Skeletal muscle cell (primary cell): ENCODE data around the gene CDKN1C.
A peak's percentile ranks its signal among the peaks of the same experiment; 100 is the strongest.

Experiments used
- DNase-seq: peaks from one replicate; pipeline ENCODE4 v3.0.0-alpha.2; 2010; ENCODE audit warnings: low read depth
- H3K4me3 ChIP-seq: 2 replicates; pipeline ENCODE4 v1.5.1; 2011; ENCODE audit warnings: low read depth, mild to moderate bottlenecking, control low read depth, low read length, moderate library complexity

Gene CDKN1C

GRCh38 chr11:2885678-2886081 lies at the start of gene CDKN1C:
TSS of gene CDKN1C (minus strand) at chr11:2885775. CDS start at chr11:2885456, 319 bp downstream.
- H3K4me3 ChIP-seq: peak within 1 kb of the TSS; percentile 59
- DNase-seq: peak; percentile 50

GRCh38 chr11:2934611-2935239 lies 49.1 kb upstream of the CDKN1C start:
- no peak overlapping the region for H3K4me3 ChIP-seq
- DNase-seq: no peak

- DNase-seq: no peak
- no peak overlapping the region for H3K4me3 ChIP-seq
Measured at GRCh38 chr11:2934021-2934550, 48.5 kb upstream of the CDKN1C start.

- H3K4me3 ChIP-seq: no peak overlapping the region
- no peak for DNase-seq
Measured at GRCh38 chr11:2933375-2934020, 47.9 kb upstream of the CDKN1C start.

GRCh38 chr11:2932850-2933251 lies 47.3 kb upstream of the CDKN1C start:
- DNase-seq: no peak
- H3K4me3 ChIP-seq: no peak overlapping the region

GRCh38 chr11:2931771-2932738 lies 46.5 kb upstream of the CDKN1C start:
- H3K4me3 ChIP-seq: no peak overlapping the region
- DNase-seq: no peak

- H3K4me3 ChIP-seq: no peak overlapping the region
- no peak for DNase-seq
Measured at GRCh38 chr11:2931420-2931746, 45.8 kb upstream of the CDKN1C start.

GRCh38 chr11:2930704-2931419 lies 45.3 kb upstream of the CDKN1C start:
- DNase-seq: no peak
- H3K4me3 ChIP-seq: peak overlapping the region; percentile 75

- DNase-seq: no peak
- H3K4me3 ChIP-seq: peak overlapping the region; percentile 75
Measured at GRCh38 chr11:2929950-2930703, 44.6 kb upstream of the CDKN1C start.

- DNase-seq: no peak
- peak overlapping the region; percentile 75 for H3K4me3 ChIP-seq
Measured at GRCh38 chr11:2929531-2929949, 44.0 kb upstream of the CDKN1C start.

- DNase-seq: peak; percentile 53
- peak within 1 kb of the TSS; percentile 75 for H3K4me3 ChIP-seq
Measured at GRCh38 chr11:2928605-2929530, 43.3 kb upstream of the CDKN1C start, which contains the start of gene PHLDA2. TSS of gene PHLDA2 (minus strand) at chr11:2929420. CDS start at chr11:2929364, 56 bp downstream.

- no peak for DNase-seq
Measured at GRCh38 chr11:2927851-2928604, 42.5 kb upstream of the CDKN1C start.

GRCh38 chr11:2927121-2927800 lies 41.7 kb upstream of the CDKN1C start:
- peak overlapping the region; percentile 75 for H3K4me3 ChIP-seq
- DNase-seq: no peak

More at GRCh38 chr11:2927851-2928604, 42.5 kb upstream of the CDKN1C start:
- peak overlapping the region; percentile 75 for H3K4me3 ChIP-seq

- H3K4me3 ChIP-seq: no peak overlapping the region
- DNase-seq: no peak
Measured at GRCh38 chr11:2926611-2927051, 41.1 kb upstream of the CDKN1C start.

- DNase-seq: no peak
- no peak overlapping the region for H3K4me3 ChIP-seq
Measured at GRCh38 chr11:2924821-2925675, 39.5 kb upstream of the CDKN1C start.
